ENCODE results near the gene DLX5. TPM values are rescaled to one million over a fixed set of nuclear protein-coding genes. Genes with fewer than 3 reads are reported as not detected.
A peak's percentile ranks its signal among the peaks of the same experiment; 100 is the strongest.

Gene DLX5
- total RNA-seq, 1 experiment from 2014 or later, result not detected

DNA sequence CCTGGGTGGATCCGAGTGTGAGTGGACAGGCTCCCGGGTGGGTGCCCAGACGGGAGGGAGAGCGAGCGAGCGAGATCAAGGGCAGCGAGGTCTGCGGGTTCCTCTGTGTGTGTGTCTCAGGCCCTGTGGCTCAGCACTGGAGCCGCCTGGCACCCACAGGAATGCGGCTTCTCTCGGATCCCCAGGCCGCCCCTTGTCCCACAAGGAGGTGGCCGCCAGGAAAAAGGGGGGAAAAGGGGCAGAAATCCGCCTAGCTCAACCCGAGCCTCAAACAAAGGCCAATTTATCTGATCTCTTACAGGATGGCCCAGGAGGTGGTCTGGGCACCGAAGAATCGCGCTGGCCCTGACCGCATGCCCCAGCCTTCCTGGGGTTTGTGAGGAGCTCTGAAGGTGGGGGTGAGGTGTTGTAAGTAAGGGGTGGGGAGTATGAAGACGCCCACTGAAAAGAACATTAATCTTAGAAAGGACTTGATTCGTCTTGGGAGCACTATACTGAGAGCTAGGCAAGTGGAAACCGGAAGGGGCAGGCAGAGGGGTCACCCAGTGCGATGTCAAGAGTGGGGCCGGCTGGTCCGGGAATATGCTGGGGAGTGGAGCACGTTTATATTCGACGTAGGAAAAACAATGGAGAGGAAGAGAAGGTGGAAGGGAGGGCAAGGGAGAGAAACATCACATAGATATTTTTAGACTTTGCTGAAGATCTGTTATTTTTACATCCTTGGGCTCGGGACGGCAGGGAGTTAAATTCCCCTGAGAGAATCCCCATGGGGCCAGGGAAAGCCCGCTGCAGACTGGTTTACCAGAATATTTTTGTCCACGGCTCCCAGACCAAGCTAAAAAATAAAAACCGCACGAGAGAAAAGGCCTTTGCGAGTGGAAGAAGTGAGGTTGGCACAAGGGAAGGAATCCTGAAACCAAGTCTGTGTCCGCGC lies 7.2 kb downstream of the DLX5 start:
- CTCF ChIA-PET, result interaction anchor here (0.8 to 2.6 kb wide), 4 partner anchors 10 to 22 kb away, joined by 5 to 49 read pairs (median 18); partner anchors contain the start of gene DLX6
- no peak for DNase-seq (ENCODE audit: low spot score)
- peak overlapping the region; percentile 65 for H3K4me3 Mint-ChIP-seq
- no peak overlapping the region for H3K27ac Mint-ChIP-seq
- H3K27me3 Mint-ChIP-seq (ENCODE audit: low read depth), result peaks cover 100% of the 10 kb centered on the region
- no peak for ATAC-seq
- peaks cover 61% of the 10 kb centered on the region for H3K4me1 Mint-ChIP-seq
- POLR2A ChIA-PET, result interaction anchor here (0.6 to 1.3 kb wide), 2 partner anchors 26 to 30 kb away, joined by 4 read pairs; no protein-coding TSS in a partner anchor
- no peaks in the 10 kb centered on the region for H3K9me3 Mint-ChIP-seq
- H3K36me3 Mint-ChIP-seq, result no peaks in the 10 kb centered on the region
- TF ChIP-seq AFF4 (CRISPR knock-in tag; IDR thresholded peaks at IDR 0.05; ENCODE audit: borderline replicate concordance), result no peak
- no peak for TF ChIP-seq RORB (CRISPR knock-in tag; IDR thresholded peaks at IDR 0.05)
- TF ChIP-seq SOX15 (CRISPR knock-in tag; IDR thresholded peaks at IDR 0.05), result no peak
- TF ChIP-seq MLX (CRISPR knock-in tag; IDR thresholded peaks at IDR 0.05), result no peak
- TF ChIP-seq SP1 (CRISPR knock-in tag; conservative IDR thresholded peaks at IDR 0.05), result no peak
- TF ChIP-seq, protein P1, sequence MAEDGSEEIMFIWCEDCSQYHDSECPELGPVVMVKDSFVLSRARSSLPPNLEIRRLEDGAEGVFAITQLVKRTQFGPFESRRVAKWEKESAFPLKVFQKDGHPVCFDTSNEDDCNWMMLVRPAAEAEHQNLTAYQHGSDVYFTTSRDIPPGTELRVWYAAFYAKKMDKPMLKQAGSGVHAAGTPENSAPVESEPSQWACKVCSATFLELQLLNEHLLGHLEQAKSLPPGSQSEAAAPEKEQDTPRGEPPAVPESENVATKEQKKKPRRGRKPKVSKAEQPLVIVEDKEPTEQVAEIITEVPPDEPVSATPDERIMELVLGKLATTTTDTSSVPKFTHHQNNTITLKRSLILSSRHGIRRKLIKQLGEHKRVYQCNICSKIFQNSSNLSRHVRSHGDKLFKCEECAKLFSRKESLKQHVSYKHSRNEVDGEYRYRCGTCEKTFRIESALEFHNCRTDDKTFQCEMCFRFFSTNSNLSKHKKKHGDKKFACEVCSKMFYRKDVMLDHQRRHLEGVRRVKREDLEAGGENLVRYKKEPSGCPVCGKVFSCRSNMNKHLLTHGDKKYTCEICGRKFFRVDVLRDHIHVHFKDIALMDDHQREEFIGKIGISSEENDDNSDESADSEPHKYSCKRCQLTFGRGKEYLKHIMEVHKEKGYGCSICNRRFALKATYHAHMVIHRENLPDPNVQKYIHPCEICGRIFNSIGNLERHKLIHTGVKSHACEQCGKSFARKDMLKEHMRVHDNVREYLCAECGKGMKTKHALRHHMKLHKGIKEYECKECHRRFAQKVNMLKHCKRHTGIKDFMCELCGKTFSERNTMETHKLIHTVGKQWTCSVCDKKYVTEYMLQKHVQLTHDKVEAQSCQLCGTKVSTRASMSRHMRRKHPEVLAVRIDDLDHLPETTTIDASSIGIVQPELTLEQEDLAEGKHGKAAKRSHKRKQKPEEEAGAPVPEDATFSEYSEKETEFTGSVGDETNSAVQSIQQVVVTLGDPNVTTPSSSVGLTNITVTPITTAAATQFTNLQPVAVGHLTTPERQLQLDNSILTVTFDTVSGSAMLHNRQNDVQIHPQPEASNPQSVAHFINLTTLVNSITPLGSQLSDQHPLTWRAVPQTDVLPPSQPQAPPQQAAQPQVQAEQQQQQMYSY (CRISPR knock-in tag; IDR thresholded peaks at IDR 0.05), result no peak
- no peak for TF ChIP-seq MAX (CRISPR knock-in tag; IDR thresholded peaks at IDR 0.05)
- TF ChIP-seq, protein P2, sequence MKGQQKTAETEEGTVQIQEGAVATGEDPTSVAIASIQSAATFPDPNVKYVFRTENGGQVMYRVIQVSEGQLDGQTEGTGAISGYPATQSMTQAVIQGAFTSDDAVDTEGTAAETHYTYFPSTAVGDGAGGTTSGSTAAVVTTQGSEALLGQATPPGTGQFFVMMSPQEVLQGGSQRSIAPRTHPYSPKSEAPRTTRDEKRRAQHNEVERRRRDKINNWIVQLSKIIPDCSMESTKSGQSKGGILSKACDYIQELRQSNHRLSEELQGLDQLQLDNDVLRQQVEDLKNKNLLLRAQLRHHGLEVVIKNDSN (CRISPR knock-in tag; IDR thresholded peaks at IDR 0.05), result no peak
- no peak for TF ChIP-seq GRHL2 (CRISPR knock-in tag; IDR thresholded peaks at IDR 0.05; ENCODE audit: insufficient replicate concordance, severe bottlenecking)
- no peak for TF ChIP-seq STAT6 (CRISPR knock-in tag; conservative IDR thresholded peaks at IDR 0.05; ENCODE audit: low read depth)
- no peak for TF ChIP-seq HMGA2 (CRISPR knock-in tag; IDR thresholded peaks at IDR 0.05)
- TF ChIP-seq GABPB1 (CRISPR knock-in tag; IDR thresholded peaks at IDR 0.05), result no peak
- no peak for TF ChIP-seq KAT7 (CRISPR knock-in tag; IDR thresholded peaks at IDR 0.05; ENCODE audit: borderline replicate concordance)
- no peak for TF ChIP-seq JAZF1 (CRISPR knock-in tag; IDR thresholded peaks at IDR 0.05)
- no peak for TF ChIP-seq AR (CRISPR knock-in tag; IDR thresholded peaks at IDR 0.05)
- TF ChIP-seq FOXJ3 (CRISPR knock-in tag; IDR thresholded peaks at IDR 0.05; ENCODE audit: borderline replicate concordance), result no peak
